Limb (tissue), 2 donors: ENCODE measurements around the gene YEATS4.

Source experiments
- DNase-seq, 2 donors: peaks; one replicate each; pipeline ENCODE4 v3.0.0-alpha.2; 2016; ENCODE audit errors: extremely low spot score in 2 of 2

The YEATS4 gene

GRCh38 chr12:69392179-69392928, 32.8 kb downstream of the YEATS4 start:
- no peak for DNase-seq

DNA sequence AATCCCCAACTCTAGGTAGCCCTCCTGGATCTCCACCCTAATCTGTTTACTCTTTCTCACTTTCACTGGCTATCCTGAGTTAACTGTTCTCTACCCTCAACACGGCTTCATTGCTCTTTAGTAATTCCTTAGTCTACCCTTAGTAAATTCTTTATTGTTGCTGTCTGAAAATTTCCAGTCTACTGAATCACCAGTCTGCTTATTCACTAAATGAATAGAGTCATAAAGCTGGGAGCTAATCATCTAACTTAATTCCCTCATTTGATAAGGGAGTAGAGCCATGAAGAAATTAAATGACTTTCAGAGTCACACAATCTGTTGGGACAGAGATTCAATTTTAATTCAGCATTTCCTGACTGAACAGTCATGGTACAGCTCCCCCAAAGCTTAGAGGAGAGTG, 36.5 kb downstream of the YEATS4 start:
- no peak for DNase-seq

DNA sequence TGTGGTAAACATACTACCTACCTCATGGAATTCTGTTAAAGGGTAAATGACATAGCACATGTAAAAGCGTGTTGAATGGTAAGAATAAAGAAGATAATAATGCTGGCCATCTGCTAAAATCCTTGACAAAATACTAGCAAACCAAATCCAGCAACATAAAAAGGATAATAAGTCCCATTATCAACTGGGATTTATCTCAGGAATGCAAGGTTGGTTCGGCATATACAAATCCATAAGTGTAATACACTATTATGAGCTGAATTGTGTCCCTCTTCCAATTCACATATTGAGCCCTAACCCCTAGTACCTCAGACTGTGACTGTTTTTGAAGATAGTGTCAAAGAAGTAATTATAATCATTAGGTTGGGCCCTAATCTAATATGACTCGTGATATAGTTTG, 37.4 kb downstream of the YEATS4 start:
- DNase-seq, result no peak

- DNase-seq, result no peak
Measured at GRCh38 chr12:69397978-69398377, 38.4 kb downstream of the YEATS4 start.

- no peak for DNase-seq
Measured at GRCh38 chr12:69401940-69402339, 42.4 kb downstream of the YEATS4 start.

GRCh38 chr12:69404851-69405565, 45.5 kb downstream of the YEATS4 start:
- DNase-seq, result no peak

GRCh38 chr12:69405566-69405865, 46.0 kb downstream of the YEATS4 start:
- DNase-seq, result no peak

- no peak for DNase-seq
Measured at GRCh38 chr12:69406217-69406616, 46.7 kb downstream of the YEATS4 start.

DNA sequence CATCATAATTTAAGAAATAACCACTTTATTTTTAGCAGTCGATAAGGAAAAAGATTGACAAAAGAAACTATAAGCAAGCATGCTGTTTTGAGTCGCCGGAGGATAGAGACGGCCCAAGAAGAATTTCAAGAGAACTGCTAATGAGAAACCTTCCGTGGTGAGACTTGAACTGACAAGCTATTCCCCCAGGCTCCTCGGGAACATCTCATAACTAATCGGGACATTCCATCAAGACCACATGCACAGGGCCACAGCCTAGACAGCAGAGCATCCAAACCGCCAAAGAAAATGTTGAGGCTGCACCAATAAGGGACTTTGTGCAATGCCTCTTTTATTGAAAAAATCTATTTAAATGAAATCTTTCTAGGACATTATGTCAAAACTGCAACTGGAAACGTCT, 51.0 kb downstream of the YEATS4 start:
- no peak for DNase-seq

DNA sequence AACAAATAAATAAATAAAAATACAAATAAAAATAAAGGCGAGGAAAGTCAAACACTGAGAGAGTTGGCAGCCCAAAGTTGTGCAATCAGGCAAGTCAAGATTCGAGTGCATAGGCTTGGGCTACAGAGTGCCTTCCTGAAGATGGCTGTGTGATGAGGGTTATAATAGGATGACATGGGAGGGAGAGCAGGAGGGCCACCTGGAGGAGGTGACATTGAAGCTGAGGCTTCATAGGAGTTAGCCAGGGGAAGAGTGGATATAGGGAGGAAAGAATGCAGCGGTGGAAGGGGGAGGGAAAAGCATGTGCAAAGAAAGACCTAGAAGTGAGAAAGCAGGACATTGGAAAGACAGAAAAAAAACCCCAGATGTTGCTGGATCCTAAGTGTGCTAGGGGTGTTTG, 53.1 kb downstream of the YEATS4 start:
- DNase-seq, result no peak

GRCh38 chr12:69415471-69416275, 56.1 kb downstream of the YEATS4 start:
- DNase-seq, result peak; percentile 64 to 90

DNA sequence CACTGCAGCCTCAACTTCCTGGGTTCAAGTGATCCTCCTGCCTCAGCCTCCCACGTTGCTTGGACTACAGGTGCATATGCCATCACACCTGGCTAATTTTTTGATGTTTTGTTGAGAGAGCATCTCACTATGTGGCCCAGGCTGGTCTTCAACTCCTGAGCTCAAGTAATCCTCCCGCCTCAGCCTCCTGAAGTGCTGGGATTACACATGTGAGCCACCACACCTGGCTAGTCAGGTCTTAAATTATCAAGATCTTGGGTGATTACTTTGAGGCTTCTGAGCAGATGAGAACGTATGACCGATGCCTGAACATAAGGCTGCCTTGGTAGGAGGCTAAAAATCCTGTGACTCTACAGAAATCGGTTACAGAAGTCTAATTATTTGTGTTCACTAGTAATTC, 57.7 kb downstream of the YEATS4 start:
- DNase-seq, result no peak

GRCh38 chr12:69417741-69418167, 58.2 kb downstream of the YEATS4 start:
- DNase-seq, result no peak

DNA sequence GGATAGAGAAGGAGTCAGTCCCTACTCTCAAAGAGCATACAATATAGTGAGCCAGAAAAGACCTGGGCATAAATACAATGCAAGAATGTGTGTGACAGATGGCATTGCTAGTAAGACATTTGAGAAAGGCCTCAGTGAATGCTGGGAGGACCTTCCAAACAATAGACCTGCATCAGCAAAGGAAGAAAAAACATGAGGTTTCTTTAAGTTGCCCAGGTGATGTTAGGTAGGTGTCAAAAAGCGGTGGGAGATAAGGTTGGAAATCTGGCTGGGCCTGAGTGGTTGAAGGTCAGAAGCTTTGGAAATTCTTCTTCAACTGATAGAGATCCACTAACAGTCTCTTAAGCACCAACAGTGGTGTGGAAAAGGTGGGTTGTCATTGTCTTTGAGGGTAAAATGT, 60.2 kb downstream of the YEATS4 start:
- no peak for DNase-seq

GRCh38 chr12:69421548-69421947, 62.0 kb downstream of the YEATS4 start:
- no peak for DNase-seq

GRCh38 chr12:69423037-69423905, 63.7 kb downstream of the YEATS4 start:
- no peak for DNase-seq

- no peak for DNase-seq
Measured at GRCh38 chr12:69425417-69425816, 65.9 kb downstream of the YEATS4 start.

DNA sequence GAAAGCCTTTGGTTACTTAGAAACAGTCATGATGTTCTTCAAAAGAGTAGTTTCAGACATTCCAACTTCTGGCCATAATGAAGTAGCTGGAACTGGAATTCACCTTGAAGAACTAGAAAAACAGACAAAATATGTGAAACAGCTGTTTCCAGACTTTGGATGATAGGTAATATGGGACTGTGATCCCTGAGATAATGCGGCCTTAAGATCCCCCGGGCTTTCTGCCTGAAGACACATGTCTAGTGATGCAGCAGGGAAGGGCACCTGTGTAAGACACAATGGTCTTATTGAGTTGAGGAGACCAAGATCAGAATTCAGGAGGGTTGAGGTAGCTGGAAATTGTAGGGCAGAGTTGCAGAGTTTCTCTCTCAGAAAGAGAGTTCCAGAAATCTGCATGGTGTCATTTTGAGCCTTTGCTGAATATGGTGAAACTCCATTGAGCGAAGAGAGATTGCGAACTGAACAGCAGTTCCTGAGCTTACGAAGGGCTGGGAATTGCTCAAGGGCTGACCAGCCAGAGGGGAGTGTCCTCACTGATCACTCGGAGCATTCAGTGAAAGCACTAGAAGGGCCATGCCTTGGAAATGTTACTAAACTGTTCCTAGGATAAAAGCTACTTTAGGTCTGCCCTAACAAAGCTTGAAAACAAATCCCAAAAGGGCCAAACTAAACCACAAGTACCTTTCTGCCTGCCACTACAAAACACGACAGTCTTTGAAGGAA, 69.0 kb downstream of the YEATS4 start:
- DNase-seq, result no peak

DNA sequence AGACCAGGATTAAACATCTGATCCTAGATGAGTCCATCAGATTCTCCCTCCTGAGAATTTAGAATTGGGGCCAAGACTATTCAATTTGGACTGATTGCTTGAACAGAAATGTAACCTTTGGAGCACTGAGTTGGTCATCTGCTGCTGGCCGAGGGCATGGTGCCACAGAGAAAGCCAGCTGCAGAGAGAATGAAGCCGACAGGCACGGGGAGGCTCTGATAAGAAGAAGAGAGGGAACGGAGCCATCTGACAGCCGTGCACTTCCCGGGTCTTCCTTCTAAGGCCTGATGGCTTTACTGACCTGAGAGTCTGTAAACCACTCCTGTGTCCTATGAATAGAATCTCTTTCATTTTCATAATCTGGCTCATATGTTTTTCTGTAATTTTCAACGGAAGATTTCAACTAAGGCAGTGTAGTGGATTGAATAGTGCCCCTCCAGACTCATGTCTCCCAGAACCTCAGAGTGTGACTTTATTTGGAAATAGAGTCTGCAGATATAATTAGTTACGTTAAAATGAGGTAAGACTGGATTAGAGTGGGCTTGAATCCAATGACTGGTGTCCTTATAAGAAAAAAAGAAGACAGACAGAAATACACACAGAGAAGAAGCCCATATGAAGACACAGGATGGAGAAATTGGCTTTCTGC, 71.5 kb downstream of the YEATS4 start:
- DNase-seq, result no peak

GRCh38 chr12:69431591-69432222, 72.2 kb downstream of the YEATS4 start:
- DNase-seq, result no peak
